Measurements from ENCODE around the gene RPS6KA2. TPM values are rescaled to one million over a fixed set of nuclear protein-coding genes. Genes with fewer than 3 reads are reported as not detected.

Gene RPS6KA2
- total and polyA plus RNA-seq, 2 experiments from 2014 or later: 12.5 to 25.3 TPM

GRCh38 chr6:166630462-166630861, 3.4 kb upstream of the RPS6KA2 start:
- Histone ChIP-seq H3K4me3 (no peak overlapping the region), H3K9me2 (ENCODE audit: insufficient read depth) (no peaks in the 10 kb centered on the region), H3F3A (replicated peaks; ENCODE audit: low read depth) (peaks cover 18% of the 10 kb centered on the region), H3K4me2 (no peak overlapping the region), H3K79me2 (replicated peaks; ENCODE audit: insufficient read depth) (peaks cover 8% of the 10 kb centered on the region), H3K4me1 (ENCODE audit: insufficient read depth) (peaks cover 39% of the 10 kb centered on the region), H3K36me3 (ENCODE audit: insufficient read depth) (no peaks in the 10 kb centered on the region), H2AFZ (no peak overlapping the region), H3K27me3 (ENCODE audit: insufficient read depth) (peaks cover 28% of the 10 kb centered on the region), H4K20me1 (replicated peaks; ENCODE audit: insufficient read depth) (no peaks in the 10 kb centered on the region), H3K27ac (ENCODE audit: low read depth) (no peak overlapping the region)
- H3K9me3 Mint-ChIP-seq: peaks cover 2% of the 10 kb centered on the region; the same call in 1 of the 3 replicates
- H3K36me3 Mint-ChIP-seq (ENCODE audit: low read depth): no peaks in the 10 kb centered on the region; the same call in 2 of the 3 replicates
- H3K4me1 Mint-ChIP-seq: peaks cover 52% of the 10 kb centered on the region
- TF ChIP-seq ZNF331 (CRISPR knock-in tag; IDR thresholded peaks at IDR 0.05; ENCODE audit: low read depth): no peak
- TF ChIP-seq ZNF462 (CRISPR knock-in tag; IDR thresholded peaks at IDR 0.05): no peak
- no peak for TF ChIP-seq CTCF (conservative IDR thresholded peaks at IDR 0.05; ENCODE audit: low read depth in 2 of 2)
- no peak for TF ChIP-seq NANOG (IDR thresholded peaks at IDR 0.05; ENCODE audit: borderline replicate concordance)
- TF ChIP-seq ZNF114 (CRISPR knock-in tag; IDR thresholded peaks at IDR 0.05): no peak
- TF ChIP-seq ETS1 (IDR thresholded peaks at IDR 0.05): no peak
- no peak for TF ChIP-seq JUNB (IDR thresholded peaks at IDR 0.05; ENCODE audit: unreplicated experiment)
- no peak for DNase-seq (ENCODE audit: low spot score)
- no peak for ATAC-seq
- peaks cover 35% of the 10 kb centered on the region for H3K27me3 Mint-ChIP-seq (ENCODE audit: insufficient read depth, low read depth, poor library complexity)
- no peak overlapping the region for H3K4me3 Mint-ChIP-seq
- H3K27ac Mint-ChIP-seq: no peak overlapping the region
